HG03565 (cell line): ENCODE data around the gene FOXK1.

ENCODE experiments used
- ATAC-seq: cut with Tn5 transposase; IDR thresholded peaks from one replicate; pipeline ENCODE4 v1.9.1; 2021; ENCODE audit warnings: mild to moderate bottlenecking, moderate library complexity; ENCODE audit not compliant: unreplicated experiment

The FOXK1 gene

GRCh38 chr7:4742051-4742573 lies 60.0 kb downstream of the FOXK1 start:
- no peak for ATAC-seq

GRCh38 chr7:4742852-4743251 lies 60.8 kb downstream of the FOXK1 start:
- no peak for ATAC-seq

GRCh38 chr7:4744391-4745264 lies 62.5 kb downstream of the FOXK1 start:
- peak; percentile 56 for ATAC-seq

- peak; percentile 9 for ATAC-seq
These were observed 63.3 kb downstream of the FOXK1 start for GRCh38 chr7:4745265-4745919.

GRCh38 chr7:4745971-4746919 lies 64.2 kb downstream of the FOXK1 start:
- ATAC-seq, result no peak

GRCh38 chr7:4747013-4747412 lies 64.9 kb downstream of the FOXK1 start:
- ATAC-seq, result no peak

- ATAC-seq, result no peak
These were observed 65.7 kb downstream of the FOXK1 start for GRCh38 chr7:4747746-4748145.

GRCh38 chr7:4748231-4748681 lies 66.2 kb downstream of the FOXK1 start:
- ATAC-seq, result no peak

GRCh38 chr7:4749363-4749762 lies 67.3 kb downstream of the FOXK1 start:
- ATAC-seq, result no peak

- ATAC-seq, result no peak
These were observed 67.7 kb downstream of the FOXK1 start for GRCh38 chr7:4749798-4750197.

GRCh38 chr7:4751398-4751947 lies 69.4 kb downstream of the FOXK1 start:
- ATAC-seq, result no peak

GRCh38 chr7:4753598-4754432 lies 71.7 kb downstream of the FOXK1 start:
- ATAC-seq, result peak; percentile 58

GRCh38 chr7:4754433-4755010 lies 72.4 kb downstream of the FOXK1 start:
- ATAC-seq, result no peak

GRCh38 chr7:4755045-4755444 lies 73.0 kb downstream of the FOXK1 start:
- ATAC-seq, result no peak

- ATAC-seq, result no peak
These were observed 76.0 kb downstream of the FOXK1 start for GRCh38 chr7:4758111-4758510.

GRCh38 chr7:4758791-4759190 lies 76.7 kb downstream of the FOXK1 start:
- no peak for ATAC-seq

- ATAC-seq, result no peak
These were observed 77.1 kb downstream of the FOXK1 start for GRCh38 chr7:4759211-4759610.

- ATAC-seq, result no peak
These were observed 78.9 kb downstream of the FOXK1 start for GRCh38 chr7:4760952-4761351.
